ENCODE data around the gene DDIT3. TPM values are rescaled to one million over a fixed set of nuclear protein-coding genes. Genes with fewer than 3 reads are reported as not detected.

The DDIT3 gene
- total and polyA plus RNA-seq, 2 of the 4 experiments (the other 2 are of a cell fraction): 19.4 to 54.4 TPM

- WGBS, 2 experiments (ENCODE audit: extremely low coverage in 2 of 2, insufficient read length in 1 of 2): no CpG with 5 or more reads among the region's 1 CpG
- no peak overlapping the region for H2BK20ac ChIP-seq (ENCODE audit: low read depth, low read length)
- ATAC-seq (ENCODE audit: low read depth): no peak
- in situ Hi-C loops (cut with MboI; ENCODE audit: low sequenced_read_pairs) (no loop called here), dilution Hi-C loops (cut with HindIII; ENCODE audit: low sequenced_read_pairs, unreplicated experiment) (no loop called here), intact Hi-C loops (cut with micrococcal nuclease) (no loop called here)
- no peak overlapping the region for H4K8ac ChIP-seq (ENCODE audit: low read depth in 2 of 2, low read length in 2 of 2)
- no peak overlapping the region for H2BK15ac ChIP-seq (ENCODE audit: low read depth, low read length)
- peaks cover 10% of the 10 kb centered on the region; the same call in 1 of the 2 replicates for H3K9me1 ChIP-seq (ENCODE audit: insufficient read depth, low read length)
- H4K91ac ChIP-seq (ENCODE audit: insufficient read depth, low read depth, low read length): no peak overlapping the region
- H3K4me3 ChIP-seq (ENCODE audit: insufficient read depth, low read depth, low read length): no peak overlapping the region
- H2BK5ac ChIP-seq (ENCODE audit: low read depth, low read length, poor library complexity, severe bottlenecking): no peak overlapping the region
- no peak for DNase-seq
- no peak overlapping the region for H3K4ac ChIP-seq (ENCODE audit: low read depth, low read length)
- no peak overlapping the region for H3K56ac ChIP-seq (ENCODE audit: extremely low read depth, insufficient read depth, low read length)
- H3K4me2 ChIP-seq (ENCODE audit: low read depth, low read length): no peak overlapping the region
- BruUV-seq (replicated peaks): no TSS peak
- no peak overlapping the region for H3K9ac ChIP-seq (ENCODE audit: low read depth, low read length)
- no peak overlapping the region for H2AFZ ChIP-seq (replicated peaks; ENCODE audit: low read length, poor library complexity)
- no peak overlapping the region for H3K14ac ChIP-seq (replicated peaks; ENCODE audit: low read depth, low read length)
- peaks cover 33 to 60% of the 10 kb centered on the region in 2 experiments for H3K79me1 ChIP-seq (ENCODE audit: low read depth in 1 of 2, low read length in 2 of 2)
- H3K18ac ChIP-seq (ENCODE audit: low read depth, low read length): no peak overlapping the region
- ChIA-PET CTCF (no interaction called here), POLR2A (ENCODE audit: unreplicated experiment) (interaction anchor here (0.5 kb wide), 1 partner anchor 13 kb away, joined by 7 read pairs; no protein-coding TSS in a partner anchor)
- H2BK120ac ChIP-seq (ENCODE audit: low read depth, low read length): no peak overlapping the region
- no peak for TF ChIP-seq CEBPB (IDR thresholded peaks at IDR 0.05; ENCODE audit: low read depth, low read length)
- no peak for TF ChIP-seq POLR2A (IDR thresholded peaks at IDR 0.05; ENCODE audit: low read depth, low read length)
- TF ChIP-seq MAFK (IDR thresholded peaks at IDR 0.05; ENCODE audit: low read depth, low read length): no peak
- TF ChIP-seq CHD1 (IDR thresholded peaks at IDR 0.05; ENCODE audit: low read depth, low read length): no peak
- TF ChIP-seq, protein P1, sequence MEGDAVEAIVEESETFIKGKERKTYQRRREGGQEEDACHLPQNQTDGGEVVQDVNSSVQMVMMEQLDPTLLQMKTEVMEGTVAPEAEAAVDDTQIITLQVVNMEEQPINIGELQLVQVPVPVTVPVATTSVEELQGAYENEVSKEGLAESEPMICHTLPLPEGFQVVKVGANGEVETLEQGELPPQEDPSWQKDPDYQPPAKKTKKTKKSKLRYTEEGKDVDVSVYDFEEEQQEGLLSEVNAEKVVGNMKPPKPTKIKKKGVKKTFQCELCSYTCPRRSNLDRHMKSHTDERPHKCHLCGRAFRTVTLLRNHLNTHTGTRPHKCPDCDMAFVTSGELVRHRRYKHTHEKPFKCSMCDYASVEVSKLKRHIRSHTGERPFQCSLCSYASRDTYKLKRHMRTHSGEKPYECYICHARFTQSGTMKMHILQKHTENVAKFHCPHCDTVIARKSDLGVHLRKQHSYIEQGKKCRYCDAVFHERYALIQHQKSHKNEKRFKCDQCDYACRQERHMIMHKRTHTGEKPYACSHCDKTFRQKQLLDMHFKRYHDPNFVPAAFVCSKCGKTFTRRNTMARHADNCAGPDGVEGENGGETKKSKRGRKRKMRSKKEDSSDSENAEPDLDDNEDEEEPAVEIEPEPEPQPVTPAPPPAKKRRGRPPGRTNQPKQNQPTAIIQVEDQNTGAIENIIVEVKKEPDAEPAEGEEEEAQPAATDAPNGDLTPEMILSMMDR (conservative IDR thresholded peaks at IDR 0.05; ENCODE audit: low read depth, low read length): no peak
- H3K9me3 ChIP-seq (ENCODE audit: control insufficient read depth, insufficient read depth, low read length): no peaks in the 10 kb centered on the region
- H3K4me1 ChIP-seq (ENCODE audit: control insufficient read depth, insufficient read depth, low read length): peaks cover 4% of the 10 kb centered on the region; the same call in 1 of the 2 replicates
- no peak overlapping the region for H2AK9ac ChIP-seq (replicated peaks; ENCODE audit: low read depth, low read length, poor library complexity)
- H3K27me3 ChIP-seq (ENCODE audit: control insufficient read depth, insufficient read depth, low read length): no peaks in the 10 kb centered on the region
- H3K23ac ChIP-seq (ENCODE audit: low read depth, low read length): no peak overlapping the region
- H2AK5ac ChIP-seq (ENCODE audit: low read depth, low read length): no peak overlapping the region
- H3K27ac ChIP-seq (ENCODE audit: insufficient read depth, low read length): no peak overlapping the region
- no peak overlapping the region for H4K5ac ChIP-seq (ENCODE audit: low read depth, low read length)
- H3K36me3 ChIP-seq (ENCODE audit: control insufficient read depth, insufficient read depth, low read length): peaks cover 64% of the 10 kb centered on the region
- H4K20me1 ChIP-seq (ENCODE audit: insufficient read depth, low read length): peaks cover 15% of the 10 kb centered on the region; the same call in 1 of the 2 replicates
Observed at GRCh38 chr12:57536597-57536942, 16.3 kb upstream of the DDIT3 start.

Data from IMR-90 (cell line).